ENCODE results near the gene DOCK9. TPM values are rescaled to one million over a fixed set of nuclear protein-coding genes. Genes with fewer than 3 reads are reported as not detected.

Gene DOCK9
- total RNA-seq, 1 donor from 2014 or later: 153 TPM

GRCh38 chr13:98923641-98924397, 54.0 kb downstream of the DOCK9 start:
- Histone ChIP-seq H3K4me3 (no peak overlapping the region), H3K4me1 (peaks cover 22% of the 10 kb centered on the region), H3K9me3 (no peaks in the 10 kb centered on the region), H3K27ac (no peak overlapping the region), H3K36me3 (peaks cover 37% of the 10 kb centered on the region), H3K27me3 (ENCODE audit: low read depth) (no peaks in the 10 kb centered on the region)
- intact Hi-C loops (cut with DNase I): no loop called here
- TF ChIP-seq CTCF (IDR thresholded peaks at IDR 0.05): no peak
- DNase-seq: no peak
- ATAC-seq: no peak

- no peak for TF ChIP-seq CTCF (IDR thresholded peaks at IDR 0.05)
- ATAC-seq: no peak
- intact Hi-C loops (cut with DNase I): no loop called here
- Histone ChIP-seq H3K27me3 (ENCODE audit: low read depth) (no peaks in the 10 kb centered on the region), H3K9me3 (no peaks in the 10 kb centered on the region), H3K4me3 (no peak overlapping the region), H3K36me3 (peaks cover 37% of the 10 kb centered on the region), H3K27ac (no peak overlapping the region), H3K4me1 (peaks cover 24% of the 10 kb centered on the region)
- no peak for DNase-seq
Measured at GRCh38 chr13:98922306-98922705, 55.6 kb downstream of the DOCK9 start.

DNA sequence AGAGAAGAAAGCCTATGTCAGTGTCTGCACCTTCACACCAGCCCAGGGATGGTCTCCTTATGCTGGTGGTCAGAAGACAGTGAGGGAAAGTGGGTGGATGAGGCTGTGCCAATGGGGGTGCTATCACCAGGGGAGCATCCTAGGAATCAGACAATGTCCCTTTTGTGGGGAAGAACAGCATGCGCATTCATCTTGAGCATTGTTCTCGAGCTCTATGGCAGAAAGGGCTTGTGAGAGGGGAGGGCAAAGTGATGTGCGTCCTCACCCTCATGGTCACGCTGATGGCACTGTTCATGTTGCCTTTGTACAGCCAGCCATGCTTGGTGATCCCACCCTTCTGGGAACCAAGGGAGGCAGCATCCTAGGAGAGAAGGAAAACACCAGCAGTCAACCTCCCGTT, 56.1 kb downstream of the DOCK9 start:
- H3K9me3 ChIP-seq: no peaks in the 10 kb centered on the region
- no peak for TF ChIP-seq CTCF (IDR thresholded peaks at IDR 0.05)
- no peaks in the 10 kb centered on the region for H3K27me3 ChIP-seq (ENCODE audit: low read depth)
- no peak overlapping the region for H3K4me3 ChIP-seq
- no peak overlapping the region for H3K27ac ChIP-seq
- intact Hi-C loops (cut with DNase I): no loop called here
- ATAC-seq (no peak), DNase-seq (no peak)
- H3K4me1 ChIP-seq: peaks cover 26% of the 10 kb centered on the region
- H3K36me3 ChIP-seq: peaks cover 37% of the 10 kb centered on the region

DNA sequence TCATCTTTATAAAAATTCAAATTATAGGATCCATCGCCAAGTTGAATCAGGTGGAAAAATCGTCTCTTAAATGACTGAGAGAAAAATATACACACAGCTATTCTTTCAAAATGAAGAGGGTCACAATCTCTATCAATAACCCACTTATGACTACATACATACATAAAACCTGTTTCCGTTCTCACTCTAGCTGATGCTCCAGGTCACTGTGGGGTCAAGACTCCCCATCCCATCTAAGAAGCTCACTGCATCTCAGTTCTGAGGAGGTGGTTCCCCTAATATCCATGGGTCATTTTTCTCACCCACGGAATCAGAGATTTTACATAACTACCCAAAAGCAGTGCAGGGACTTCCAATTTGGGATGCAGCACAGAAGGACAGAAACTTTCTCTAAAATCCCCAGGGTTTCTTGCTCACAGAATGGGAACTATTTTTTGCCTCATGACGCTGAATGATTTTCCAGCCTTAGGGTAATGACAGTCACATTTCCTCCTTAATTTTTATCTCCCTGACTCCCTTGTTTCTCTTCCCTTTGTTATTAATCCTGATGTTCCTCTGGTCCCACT, 56.8 kb downstream of the DOCK9 start:
- H3K27ac ChIP-seq: no peak overlapping the region
- intact Hi-C loops (cut with DNase I): no loop called here

GRCh38 chr13:98919566-98919965, 58.3 kb downstream of the DOCK9 start:
- Histone ChIP-seq H3K4me1 (peaks cover 39% of the 10 kb centered on the region), H3K27me3 (ENCODE audit: low read depth) (no peaks in the 10 kb centered on the region), H3K9me3 (no peaks in the 10 kb centered on the region), H3K36me3 (peaks cover 53% of the 10 kb centered on the region), H3K27ac (no peak overlapping the region), H3K4me3 (no peak overlapping the region)
- intact Hi-C loops (cut with DNase I): no loop called here
- ATAC-seq: no peak
- DNase-seq: no peak
- TF ChIP-seq CTCF (IDR thresholded peaks at IDR 0.05): no peak

More for the DNA sequence above, 56.8 kb downstream of the DOCK9 start:
- ATAC-seq (no peak), DNase-seq (no peak)
- H3K9me3 ChIP-seq: no peaks in the 10 kb centered on the region
- H3K36me3 ChIP-seq: peaks cover 38% of the 10 kb centered on the region
- no peak overlapping the region for H3K4me3 ChIP-seq
- no peaks in the 10 kb centered on the region for H3K27me3 ChIP-seq (ENCODE audit: low read depth)
- peaks cover 33% of the 10 kb centered on the region for H3K4me1 ChIP-seq
- no peak for TF ChIP-seq CTCF (IDR thresholded peaks at IDR 0.05)
